Activated CD8-positive, alpha-beta memory T cell treated with anti-CD3 and anti-CD28 coated beads for 36 hours (primary cell): ENCODE measurements around the gene SOX13. TPM values are rescaled to one million over a fixed set of nuclear protein-coding genes. Genes with fewer than 3 reads are reported as not detected.
"Not testable (repeated sequence)": the region's sequence is repeated elsewhere in the genome, so short reads cannot be mapped to it uniquely, and the experiment has no call there.

Experiments used
- CTCF ChIA-PET: fragments of 350-600 bp; sonication (Branson Sonifier 250); formaldehyde crosslinking; loops from one replicate; lab custom pipeline; 2021; ENCODE audit warnings: antibody characterized with exemption; lab: Charles Lee
- POLR2A ChIA-PET: fragments of 350-600 bp; sonication (Branson Sonifier 250); formaldehyde crosslinking; loops from one replicate; lab custom pipeline; 2021; ENCODE audit warnings: antibody characterized with exemption; lab: Charles Lee
- total RNA-seq, 2 experiments: library from RNA; stranded (reverse); gene quantifications; one replicate each; pipeline ENCODE4 v1.2.3, GENCODE V29; 2021

The SOX13 gene
- 1 to 10 TPM; 2.0 to 2.6 TPM for total RNA-seq

DNA sequence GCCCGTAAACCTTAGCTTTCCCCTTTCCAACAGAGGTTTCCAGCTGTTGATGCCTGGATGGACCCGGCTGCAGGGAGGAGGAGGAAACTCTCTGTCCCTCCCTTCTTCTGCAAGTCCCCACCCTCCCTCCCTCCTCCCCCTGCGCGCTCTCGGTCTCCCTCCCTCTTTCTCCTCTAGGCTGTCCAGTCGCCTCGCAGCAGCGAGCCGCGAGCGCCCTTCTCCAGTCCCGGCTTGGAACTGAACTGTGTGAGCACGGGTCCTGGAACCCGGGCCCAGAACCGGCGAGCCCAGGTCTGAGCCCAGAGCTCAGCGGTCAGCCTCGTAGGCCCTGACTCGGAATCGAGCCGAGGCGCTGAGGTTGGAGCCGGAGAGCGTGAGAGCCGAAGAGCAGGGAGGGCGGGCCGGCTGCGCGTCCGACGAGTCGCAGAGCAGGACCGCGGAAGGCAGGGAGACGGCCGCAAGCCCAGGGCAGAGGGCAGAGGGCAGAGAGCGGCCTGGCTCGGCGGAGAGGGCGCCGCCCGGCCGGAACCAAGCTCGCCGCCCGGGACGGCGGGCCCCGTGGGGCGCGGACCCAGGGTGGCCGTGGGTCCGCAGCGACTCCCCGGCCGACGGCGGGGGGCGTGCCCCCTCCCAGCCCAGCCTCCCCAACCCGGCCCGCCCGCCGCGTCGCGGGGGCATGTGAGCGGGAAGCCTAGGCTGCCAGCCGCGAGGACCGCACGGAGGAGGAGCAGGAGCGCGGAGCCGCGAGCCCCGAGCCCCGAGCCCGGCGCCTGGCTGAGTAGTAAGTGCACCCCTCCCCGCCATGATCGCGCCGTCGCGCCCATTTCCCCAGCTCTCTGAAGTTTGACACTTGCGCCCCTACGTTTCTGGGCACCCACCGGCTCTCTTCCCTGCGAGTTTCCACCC is at the start of gene SOX13:
Gene SOX13 (plus strand): TSS at position 185 of the 906 bp plus-strand sequence. CDS start 39,801 bp downstream, outside the sequence.
- ChIA-PET POLR2A (no interaction called here), CTCF (interaction anchor here (0.8 to 1.2 kb wide), 2 partner anchors 56 to 201 kb away, joined by 3 to 4 read pairs; no protein-coding TSS in a partner anchor)

DNA sequence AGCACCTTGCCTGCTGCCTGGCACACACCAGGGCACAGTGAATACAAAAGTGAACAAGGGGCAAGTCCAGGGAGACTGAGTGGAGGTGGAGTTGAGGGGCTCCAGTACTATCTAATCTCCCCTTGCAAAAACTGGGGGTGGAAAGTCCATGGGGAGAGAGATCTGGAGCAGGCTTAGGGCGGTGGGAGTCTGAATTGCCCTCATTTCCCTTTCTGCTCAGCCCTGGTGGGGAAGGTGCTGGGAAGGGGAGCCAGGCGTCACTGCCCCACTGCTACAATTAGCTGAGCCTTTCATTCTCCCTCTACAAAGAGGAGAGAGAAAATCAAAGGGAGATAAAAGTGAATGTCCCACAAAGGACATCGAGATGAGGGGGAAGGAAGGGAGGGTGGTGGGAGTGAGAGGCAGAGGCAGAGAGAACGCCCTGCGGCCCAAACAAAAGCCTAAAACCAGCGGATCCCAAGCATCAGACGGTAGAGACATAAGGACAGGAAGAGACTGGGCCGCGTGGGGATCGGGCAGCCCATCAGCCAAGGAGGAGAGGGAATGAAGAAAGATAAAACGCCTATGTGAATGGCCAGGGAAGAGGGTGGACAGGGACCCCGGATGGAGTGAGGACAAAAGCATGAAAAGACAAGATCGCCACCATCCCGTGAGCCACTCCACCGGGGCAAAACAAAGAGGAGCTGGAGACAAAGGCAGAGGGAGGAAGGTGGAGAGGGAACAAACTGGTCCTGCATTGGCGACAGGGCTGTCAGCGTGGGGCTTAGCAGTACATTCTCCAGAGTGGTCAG is 46.8 kb upstream of the SOX13 start:
- ChIA-PET POLR2A (no interaction called here), CTCF (no interaction called here)

DNA sequence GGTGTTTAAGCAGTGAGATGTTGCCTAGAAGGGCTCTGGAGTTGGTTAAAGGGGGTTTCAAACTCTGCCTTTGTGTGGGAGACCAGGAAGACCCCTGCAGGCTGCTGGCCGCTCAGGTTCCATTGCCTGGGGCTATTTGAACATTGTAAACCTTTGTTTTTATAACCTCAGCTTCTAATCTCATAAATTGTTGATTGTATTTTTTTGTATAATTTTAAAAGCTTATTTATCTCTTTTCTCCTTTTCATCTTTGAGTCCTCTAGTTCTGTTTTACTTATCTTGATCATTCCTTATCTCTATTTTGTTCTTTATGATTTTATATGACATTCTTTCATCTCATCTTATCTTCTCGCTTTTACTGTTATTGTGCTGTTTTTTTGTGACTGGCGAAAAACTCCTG is 45.5 kb upstream of the SOX13 start:
- ChIA-PET POLR2A (no interaction called here), CTCF (no interaction called here)

DNA sequence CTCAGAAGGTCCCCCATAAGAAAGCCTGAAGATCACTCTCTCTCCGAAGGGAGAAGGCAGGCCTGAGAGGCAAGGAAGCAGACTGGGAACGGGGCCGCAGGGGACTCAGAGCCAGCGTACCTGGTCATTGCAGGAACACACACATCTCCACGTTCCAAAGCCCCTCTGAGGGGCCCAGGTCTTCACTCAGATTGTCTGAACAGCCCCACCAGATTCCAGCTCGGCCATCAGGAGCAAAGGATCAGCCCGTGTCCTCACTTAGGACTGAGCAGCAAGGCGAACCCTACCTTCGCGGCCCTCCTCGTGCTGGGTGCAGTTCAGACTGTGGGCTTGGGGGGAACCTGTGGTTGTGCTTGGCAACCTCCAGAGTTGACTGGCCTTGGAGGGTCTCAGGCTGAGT is 43.9 kb upstream of the SOX13 start:
- ChIA-PET CTCF (no interaction called here), POLR2A (no interaction called here)

DNA sequence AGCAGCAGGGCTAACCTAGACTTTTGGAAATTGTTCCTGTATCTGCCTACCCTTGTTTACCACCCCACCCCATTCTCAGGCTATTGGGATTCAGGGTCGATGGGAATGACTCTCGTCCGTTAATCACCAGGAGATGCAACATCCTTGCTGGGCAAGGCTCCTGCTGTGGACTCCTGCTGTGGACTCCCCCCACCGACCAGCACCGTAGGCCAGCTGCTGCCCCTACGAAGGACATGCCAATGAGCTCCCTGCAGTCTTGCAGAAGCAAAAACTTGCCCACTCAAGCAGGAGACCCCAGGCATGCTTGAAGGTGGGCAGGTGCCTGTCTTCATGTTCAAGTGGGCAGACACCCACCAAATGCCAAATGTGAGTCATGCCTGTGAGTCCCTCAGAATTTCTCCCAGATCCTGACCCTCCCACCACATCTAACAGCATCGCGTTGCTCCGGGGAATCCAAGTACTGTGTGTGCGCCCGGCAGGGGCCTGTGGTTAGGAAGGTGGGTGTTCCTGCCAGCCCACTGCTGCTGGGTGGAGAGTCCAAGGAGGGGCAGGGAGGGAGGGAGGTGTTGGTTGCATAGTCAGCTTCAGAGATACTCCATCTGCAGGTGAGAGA is 41.7 kb upstream of the SOX13 start:
- ChIA-PET POLR2A (no interaction called here), CTCF (no interaction called here)

DNA sequence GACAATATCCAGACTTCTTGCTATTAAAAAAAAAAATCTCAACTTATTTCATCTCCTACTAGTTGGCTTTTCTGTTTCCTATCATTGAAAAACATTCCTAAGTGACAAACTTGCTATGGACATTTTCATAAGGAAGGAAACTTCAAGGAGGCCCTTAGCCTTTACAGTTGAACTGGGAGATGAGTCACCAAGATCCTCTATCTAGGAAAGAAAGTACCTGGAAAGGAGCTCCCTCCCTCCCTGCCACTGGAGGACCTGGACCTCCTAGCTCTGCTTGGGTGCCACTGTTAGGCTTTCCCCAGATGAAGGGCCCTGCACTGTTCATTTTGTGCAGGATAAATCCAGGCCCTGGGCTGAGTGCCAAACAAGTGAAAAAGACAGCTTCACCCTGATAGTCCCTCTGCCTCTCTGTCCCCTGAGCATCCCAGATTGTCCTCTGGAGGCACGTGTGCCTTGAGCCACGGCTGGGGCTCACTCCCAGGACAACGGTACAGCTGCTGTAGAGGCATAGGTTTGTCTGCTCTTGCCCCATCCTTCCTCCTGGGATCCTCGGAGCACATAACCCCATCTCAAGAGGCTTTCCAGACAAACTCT is 40.2 kb upstream of the SOX13 start:
- CTCF ChIA-PET: no interaction called here
- POLR2A ChIA-PET: no interaction called here

DNA sequence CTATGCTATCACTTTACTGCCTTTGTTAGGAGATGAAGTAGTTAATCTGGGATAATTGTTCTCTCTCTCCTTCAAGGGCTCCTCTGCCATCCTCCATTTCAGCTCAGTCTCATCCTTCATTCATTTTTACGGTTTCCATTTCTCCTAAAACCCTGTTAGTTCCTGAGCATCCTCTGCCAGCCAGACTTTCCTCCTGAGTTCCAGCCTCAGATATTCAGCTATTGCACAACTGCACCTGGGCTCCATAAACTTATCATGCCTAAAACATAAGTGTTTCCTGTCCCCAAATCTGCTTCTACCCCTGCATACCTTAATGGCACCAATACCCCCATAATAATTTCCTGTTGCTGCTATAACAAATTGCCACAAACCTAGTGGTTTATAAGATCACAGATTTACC is 39.6 kb upstream of the SOX13 start:
- ChIA-PET POLR2A (no interaction called here), CTCF (no interaction called here)

DNA sequence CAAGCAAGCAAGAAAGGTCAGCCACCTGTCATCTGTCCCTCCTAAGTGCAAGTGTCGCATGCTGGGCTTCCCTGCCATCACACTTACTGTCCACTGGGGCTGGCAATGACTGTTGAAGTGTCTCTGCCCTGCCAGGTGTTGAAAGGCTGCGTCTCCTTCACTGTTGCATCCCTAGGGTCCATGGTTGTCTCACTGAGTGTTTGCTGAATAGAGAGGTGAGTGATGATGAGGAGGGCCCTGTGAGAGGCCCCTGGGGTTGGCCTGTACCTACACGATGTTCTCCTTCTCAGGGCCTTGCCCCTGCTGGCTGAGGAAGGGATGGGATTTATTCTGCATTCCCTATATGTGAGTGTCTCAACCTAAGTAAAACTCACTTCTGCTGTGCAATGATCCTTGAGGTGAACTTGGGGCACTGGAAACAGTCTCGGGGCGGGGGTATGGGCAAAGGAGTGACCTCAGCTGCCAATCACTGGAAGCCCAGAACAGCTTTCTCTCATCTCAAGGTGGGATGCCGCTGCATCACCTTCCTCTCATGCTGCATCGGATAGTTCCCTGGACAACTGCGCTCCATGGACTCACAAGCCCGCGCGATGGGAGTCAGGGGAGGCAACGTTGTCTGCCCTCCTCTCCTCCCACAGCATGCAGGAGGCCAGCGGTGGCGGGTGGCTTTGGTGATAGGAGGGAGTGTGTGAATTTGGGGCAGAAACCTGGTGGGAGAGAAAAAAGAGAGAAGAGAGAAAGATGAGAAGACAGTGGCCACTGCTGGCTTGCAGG is 35.8 kb upstream of the SOX13 start:
- ChIA-PET POLR2A (no interaction called here), CTCF (no interaction called here)

DNA sequence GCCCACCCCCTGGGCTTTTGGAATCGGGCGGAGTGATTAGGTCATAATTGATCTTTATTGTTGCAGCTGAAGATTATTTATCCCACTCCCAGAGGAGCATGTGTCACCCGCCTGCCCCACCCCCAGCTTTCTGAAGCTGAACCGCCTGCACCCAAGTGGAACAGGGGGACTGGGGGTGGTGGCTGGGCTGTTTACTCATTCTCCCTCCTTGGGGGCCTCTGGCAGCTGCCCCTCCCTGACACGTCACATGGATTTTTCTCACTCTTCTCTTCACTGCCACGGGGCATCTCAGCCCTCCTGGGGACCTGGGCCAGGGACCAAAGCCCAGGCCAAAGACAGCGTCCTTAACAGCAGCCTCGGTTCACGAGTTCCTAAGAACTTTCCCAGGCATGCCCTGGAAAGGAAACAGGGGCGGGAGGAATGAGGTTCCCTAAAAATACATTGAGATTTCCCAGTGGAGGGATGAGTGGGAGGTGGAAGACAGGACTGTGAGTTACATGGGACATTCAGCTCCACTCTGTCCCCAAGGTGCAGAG is 31.6 kb upstream of the SOX13 start:
- ChIA-PET POLR2A (no interaction called here), CTCF (no interaction called here)

DNA sequence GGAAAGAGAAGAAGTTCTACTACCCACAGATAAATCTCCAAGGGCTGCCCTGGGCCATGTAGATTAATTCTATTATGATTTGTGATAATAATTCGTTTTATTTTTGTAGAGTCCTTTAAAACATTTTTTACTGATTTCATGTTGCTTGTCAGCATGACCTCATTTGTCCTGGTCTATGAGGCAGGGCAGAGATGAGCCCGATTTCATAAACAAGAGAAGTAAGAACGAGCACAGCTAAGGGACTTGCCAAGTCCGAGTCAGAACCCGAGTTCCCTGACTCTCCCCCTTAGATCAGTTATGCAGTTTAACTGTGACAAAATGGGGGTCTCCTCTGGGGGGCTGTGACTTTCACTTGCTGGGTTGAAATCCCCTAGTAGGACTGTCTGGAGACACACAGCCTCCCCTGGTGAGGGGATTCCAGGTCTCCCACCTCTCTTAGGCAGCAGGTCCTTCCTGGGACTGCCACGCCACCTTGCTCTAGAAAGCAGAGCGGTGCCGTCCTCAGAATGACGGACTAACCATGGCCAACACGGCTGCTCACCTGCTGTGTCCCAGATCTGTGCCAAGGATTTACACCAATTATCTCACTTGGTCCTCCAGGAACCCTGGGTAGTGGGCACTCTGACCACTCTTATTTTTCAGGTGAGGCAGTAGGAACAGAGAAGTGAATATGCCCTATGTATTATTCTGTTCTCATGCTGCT is 31.0 kb upstream of the SOX13 start:
- POLR2A ChIA-PET: no interaction called here
- CTCF ChIA-PET: no interaction called here

DNA sequence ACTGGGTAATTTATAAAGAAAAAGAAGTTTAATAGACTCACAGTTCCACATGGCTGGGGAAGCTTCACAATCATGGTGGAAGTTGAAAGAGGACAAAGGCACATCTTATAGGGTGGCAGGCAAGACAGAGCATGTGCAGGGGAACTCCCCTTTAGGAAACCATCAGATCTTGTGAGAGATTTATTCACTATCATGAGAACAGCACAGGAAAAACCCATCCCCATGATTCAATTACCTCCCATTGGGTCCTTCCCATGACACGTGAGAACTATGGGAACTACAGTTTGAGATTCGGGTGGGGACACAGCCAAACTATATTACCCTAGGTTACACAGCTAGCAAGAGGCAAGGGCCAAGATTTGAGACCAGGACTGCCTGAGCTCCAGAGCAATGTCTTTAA is 30.4 kb upstream of the SOX13 start:
- POLR2A ChIA-PET: no interaction called here
- CTCF ChIA-PET: no interaction called here

DNA sequence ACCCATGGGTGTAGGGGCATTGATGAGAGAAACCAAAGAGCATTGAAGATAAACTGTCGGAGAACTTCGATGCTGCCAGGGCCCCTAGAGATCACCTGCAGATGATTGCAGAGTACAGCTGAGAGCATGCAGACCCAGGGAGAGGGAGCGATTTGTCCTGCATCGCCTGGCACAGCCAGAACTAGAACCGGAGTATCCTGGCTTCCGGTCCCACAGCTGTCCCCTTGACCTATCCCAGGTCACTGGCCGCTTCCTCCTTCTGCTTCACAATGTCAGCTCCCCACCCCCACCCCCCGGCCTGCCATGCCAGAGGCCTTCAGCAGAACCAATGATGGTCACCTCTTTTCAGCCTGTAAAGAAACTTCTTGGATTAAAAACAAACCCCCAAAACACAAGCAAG is 29.2 kb upstream of the SOX13 start:
- POLR2A ChIA-PET: no interaction called here
- CTCF ChIA-PET: no interaction called here

DNA sequence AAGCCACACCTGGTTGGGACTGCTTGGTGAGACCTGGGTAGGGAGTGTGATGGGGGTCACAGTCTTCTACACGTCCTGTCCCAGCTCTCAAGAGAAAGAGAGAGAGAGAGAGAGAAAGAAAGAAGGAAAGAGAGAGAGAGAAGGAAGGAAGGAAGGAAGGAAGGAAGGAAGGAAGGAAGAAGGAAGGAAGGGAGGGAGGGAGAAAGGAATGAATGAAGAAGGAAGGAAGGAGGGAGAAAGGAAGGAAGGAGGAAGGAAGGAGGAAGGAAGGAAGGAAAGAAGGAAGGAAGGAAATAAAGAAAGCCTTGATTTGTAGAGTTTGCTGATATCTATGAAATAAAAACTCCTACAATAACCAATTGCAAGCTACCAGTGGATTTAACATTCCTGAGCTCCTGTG is 28.5 kb upstream of the SOX13 start:
- ChIA-PET CTCF (no interaction called here), POLR2A (no interaction called here)

DNA sequence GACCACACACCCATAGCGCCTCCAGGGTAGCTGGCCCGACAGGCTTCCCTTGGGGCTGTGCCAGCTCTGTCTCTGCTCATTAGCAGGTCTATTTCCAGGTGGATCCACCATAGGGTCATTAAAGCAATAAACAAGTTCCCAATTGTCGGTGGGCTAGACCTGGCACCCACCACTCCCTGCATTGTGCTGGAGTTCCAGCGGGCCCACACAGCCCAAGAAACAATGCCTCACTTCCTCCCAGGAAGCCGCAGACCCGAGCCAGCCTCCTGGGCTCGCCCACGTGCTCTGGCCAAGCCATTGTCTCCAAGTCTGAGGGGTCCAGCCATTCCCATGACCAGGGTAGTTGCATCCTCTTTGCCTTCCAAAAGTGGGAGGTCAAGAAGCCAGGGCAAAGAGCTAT is 27.5 kb upstream of the SOX13 start:
- POLR2A ChIA-PET: no interaction called here
- CTCF ChIA-PET: no interaction called here

DNA sequence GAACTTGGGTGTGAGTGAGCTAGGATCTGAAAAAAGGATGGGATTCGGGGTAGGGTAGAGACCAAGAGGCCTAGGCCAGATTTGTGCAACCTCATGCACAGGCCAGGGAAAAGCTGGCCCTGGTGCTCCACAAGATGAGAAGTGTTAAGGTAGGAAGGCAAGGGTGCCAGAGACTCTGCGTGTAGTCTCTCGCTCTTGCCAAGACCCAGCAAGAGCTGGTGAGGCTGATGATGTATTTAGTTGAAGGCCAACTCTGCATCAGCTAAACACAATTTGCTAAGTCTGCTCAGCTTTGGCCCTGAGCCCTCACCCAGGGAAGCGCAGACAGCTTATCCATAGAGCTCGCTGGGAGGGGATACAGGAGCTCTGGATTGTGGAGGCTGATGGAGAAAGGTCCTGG is 26.6 kb upstream of the SOX13 start:
- POLR2A ChIA-PET: no interaction called here
- CTCF ChIA-PET: no interaction called here

DNA sequence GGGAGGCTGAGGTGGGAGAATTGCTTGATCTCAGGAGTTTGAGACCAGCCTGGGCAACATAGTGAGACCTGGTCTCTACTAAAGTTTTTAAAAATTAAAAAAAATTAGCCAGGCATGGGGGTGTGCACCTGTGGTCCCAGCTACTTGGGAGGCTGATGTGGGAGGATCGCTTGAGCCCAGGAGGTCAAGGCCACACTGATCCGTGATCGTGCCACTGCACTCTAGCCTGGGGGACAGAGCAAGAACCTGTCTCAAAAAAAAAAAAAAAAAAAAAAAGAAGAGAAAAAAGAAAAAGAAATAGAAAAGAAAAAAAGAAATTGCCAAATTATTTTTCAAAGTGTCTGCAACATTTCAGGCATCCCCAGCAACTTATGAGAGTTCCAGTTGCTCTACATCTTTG is 24.1 kb upstream of the SOX13 start:
- POLR2A ChIA-PET, CTCF ChIA-PET: not testable (repeated sequence)

DNA sequence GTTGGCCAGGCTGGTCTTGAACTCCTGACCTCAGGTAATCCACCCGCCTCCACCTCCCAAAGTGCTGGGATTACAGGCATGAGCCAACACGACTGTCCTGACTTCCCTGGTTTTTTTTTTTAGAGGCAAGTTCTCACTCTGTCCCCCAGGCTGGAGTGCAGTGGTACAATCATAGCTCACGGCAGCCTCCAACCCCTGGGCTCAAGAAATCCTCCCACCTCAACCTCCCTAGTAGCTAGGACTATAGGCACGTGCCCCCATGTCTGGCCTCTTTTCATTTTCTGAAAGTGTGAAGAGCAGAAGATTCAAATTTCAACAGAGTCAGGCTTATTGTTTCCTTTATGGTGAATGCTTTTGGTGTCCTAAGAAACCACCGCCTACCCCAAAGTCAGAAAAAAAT is 21.7 kb upstream of the SOX13 start:
- CTCF ChIA-PET: no interaction called here

DNA sequence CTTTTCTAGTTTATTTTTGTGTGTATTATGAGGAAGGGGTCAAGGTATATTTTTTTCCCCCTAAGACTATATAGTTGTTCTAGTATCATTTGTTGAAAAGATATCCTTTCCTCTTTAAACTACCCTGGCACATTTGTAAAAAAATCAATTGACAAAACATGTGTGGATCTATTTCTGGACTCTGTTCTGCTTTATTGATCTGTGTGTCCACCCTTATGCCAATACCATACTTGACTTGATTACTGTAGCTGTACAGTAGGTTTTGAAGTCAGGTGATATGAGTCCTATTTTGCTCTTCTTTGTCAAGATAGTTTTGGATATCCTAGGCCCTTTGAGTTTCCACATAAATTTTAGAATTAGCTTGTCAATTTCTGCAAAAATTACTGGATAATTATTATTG is 21.2 kb upstream of the SOX13 start:
- POLR2A ChIA-PET: no interaction called here
- CTCF ChIA-PET: no interaction called here

More for the DNA sequence above, 21.7 kb upstream of the SOX13 start:
- POLR2A ChIA-PET: no interaction called here
